ENCODE data around the gene SRPRB.

SRPRB gene

DNA sequence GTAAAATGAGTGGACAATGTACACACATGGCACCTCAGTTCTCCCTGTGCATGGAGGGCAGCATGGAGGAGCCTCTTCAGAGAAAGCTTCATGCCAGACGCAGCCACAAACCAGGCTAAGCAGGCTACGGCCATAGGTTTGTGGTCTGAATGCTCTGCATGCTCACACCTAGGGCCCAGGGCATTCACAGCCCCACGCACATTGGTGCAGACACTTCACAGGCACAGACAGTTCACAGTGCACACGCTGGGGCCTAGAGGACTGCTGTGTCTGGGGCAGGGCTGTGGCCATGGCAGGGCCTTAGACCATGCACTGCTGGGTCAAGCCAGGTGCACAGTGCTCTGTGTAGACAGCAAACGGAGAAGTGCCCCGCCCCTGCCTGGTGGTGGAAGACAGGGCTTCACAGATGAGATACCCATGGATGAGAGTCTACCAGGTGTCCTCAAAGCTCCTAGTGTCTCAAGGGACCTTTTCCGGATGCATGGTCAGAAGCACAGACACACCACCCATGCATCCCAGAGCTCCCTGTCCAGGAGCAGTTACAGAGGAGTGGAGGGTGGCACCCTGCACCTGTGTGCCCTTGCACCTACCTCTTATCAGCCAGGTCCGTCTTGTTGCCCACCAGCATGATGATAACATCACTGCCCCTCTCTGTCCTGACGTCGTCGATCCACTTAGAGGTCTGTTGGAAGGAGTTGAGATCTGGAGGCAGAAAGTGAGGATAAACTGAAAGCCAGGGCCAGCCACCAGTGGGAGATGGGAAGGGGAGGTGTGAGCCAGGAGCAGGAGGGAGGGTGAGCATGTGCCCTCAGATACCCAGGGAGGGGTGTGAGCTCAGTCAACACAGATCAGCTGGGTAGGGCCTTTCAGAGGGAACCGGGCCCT lies 33.5 kb downstream of the SRPRB start:
- DNase-seq (ENCODE audit: low read depth in 1 of 2, low spot score in 1 of 2) = no peak
- TF ChIP-seq, protein P1, sequence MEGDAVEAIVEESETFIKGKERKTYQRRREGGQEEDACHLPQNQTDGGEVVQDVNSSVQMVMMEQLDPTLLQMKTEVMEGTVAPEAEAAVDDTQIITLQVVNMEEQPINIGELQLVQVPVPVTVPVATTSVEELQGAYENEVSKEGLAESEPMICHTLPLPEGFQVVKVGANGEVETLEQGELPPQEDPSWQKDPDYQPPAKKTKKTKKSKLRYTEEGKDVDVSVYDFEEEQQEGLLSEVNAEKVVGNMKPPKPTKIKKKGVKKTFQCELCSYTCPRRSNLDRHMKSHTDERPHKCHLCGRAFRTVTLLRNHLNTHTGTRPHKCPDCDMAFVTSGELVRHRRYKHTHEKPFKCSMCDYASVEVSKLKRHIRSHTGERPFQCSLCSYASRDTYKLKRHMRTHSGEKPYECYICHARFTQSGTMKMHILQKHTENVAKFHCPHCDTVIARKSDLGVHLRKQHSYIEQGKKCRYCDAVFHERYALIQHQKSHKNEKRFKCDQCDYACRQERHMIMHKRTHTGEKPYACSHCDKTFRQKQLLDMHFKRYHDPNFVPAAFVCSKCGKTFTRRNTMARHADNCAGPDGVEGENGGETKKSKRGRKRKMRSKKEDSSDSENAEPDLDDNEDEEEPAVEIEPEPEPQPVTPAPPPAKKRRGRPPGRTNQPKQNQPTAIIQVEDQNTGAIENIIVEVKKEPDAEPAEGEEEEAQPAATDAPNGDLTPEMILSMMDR (IDR thresholded peaks at IDR 0.05; ENCODE audit: insufficient read depth, low read length) = no peak
- TF ChIP-seq SPI1 (IDR thresholded peaks at IDR 0.05; ENCODE audit: borderline replicate concordance, low read depth) (no peak), GABPA (IDR thresholded peaks at IDR 0.05; ENCODE audit: low read depth) (no peak), POLR2AphosphoS5 (IDR thresholded peaks at IDR 0.05; ENCODE audit: low read depth) (no peak)
- TF ChIP-seq, protein P2, sequence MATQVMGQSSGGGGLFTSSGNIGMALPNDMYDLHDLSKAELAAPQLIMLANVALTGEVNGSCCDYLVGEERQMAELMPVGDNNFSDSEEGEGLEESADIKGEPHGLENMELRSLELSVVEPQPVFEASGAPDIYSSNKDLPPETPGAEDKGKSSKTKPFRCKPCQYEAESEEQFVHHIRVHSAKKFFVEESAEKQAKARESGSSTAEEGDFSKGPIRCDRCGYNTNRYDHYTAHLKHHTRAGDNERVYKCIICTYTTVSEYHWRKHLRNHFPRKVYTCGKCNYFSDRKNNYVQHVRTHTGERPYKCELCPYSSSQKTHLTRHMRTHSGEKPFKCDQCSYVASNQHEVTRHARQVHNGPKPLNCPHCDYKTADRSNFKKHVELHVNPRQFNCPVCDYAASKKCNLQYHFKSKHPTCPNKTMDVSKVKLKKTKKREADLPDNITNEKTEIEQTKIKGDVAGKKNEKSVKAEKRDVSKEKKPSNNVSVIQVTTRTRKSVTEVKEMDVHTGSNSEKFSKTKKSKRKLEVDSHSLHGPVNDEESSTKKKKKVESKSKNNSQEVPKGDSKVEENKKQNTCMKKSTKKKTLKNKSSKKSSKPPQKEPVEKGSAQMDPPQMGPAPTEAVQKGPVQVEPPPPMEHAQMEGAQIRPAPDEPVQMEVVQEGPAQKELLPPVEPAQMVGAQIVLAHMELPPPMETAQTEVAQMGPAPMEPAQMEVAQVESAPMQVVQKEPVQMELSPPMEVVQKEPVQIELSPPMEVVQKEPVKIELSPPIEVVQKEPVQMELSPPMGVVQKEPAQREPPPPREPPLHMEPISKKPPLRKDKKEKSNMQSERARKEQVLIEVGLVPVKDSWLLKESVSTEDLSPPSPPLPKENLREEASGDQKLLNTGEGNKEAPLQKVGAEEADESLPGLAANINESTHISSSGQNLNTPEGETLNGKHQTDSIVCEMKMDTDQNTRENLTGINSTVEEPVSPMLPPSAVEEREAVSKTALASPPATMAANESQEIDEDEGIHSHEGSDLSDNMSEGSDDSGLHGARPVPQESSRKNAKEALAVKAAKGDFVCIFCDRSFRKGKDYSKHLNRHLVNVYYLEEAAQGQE (IDR thresholded peaks at IDR 0.05; ENCODE audit: insufficient replicate concordance, low read depth) = no peak
- no peak overlapping the region for H3K27ac ChIP-seq (replicated peaks)
- H3K4me3 ChIP-seq (replicated peaks; ENCODE audit: insufficient read depth, low read length) = no peak overlapping the region
- H3K27me3 ChIP-seq (ENCODE audit: insufficient read depth, poor library complexity, severe bottlenecking) = no peaks in the 10 kb centered on the region

DNA sequence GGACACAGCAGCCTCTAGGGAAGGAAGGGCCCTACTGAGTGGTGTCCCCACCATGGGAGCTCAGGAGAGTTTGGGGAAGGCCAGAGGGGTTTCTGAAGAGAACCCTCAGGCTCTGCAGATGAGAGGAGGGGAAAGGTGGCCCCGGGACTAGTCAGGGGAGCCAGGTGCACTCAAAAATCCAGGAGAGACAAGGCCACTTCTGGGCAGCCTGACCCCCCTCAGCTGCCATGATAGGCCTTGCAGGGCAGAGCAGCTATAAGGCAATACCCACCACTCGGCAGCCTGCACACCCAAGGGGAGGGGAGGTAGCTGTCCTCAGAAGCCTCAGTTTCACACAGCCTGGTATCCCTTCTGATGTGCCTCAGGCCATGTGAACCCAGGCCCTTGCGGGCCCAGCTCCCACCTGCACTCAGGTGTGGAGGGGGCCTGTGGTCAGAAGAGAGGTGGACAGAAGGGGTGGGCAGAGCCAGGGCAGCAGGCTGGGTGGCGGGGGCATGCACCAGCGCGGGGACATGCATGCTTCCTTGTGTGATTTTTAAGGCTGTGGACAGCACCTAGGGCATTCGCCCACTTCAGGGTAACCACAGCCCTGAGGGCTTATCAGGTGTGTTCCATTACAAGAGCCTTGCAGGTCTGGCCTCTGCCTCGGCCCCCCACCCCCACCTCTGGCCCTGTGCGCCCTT lies 34.6 kb downstream of the SRPRB start:
- no peak overlapping the region for H3K4me3 ChIP-seq (replicated peaks; ENCODE audit: insufficient read depth, low read length)
- no peaks in the 10 kb centered on the region for H3K27me3 ChIP-seq (ENCODE audit: insufficient read depth, poor library complexity, severe bottlenecking)
- H3K27ac ChIP-seq (replicated peaks) = no peak overlapping the region
- TF ChIP-seq POLR2AphosphoS5 (IDR thresholded peaks at IDR 0.05; ENCODE audit: low read depth) = no peak
- no peak for TF ChIP-seq GABPA (IDR thresholded peaks at IDR 0.05; ENCODE audit: low read depth)
- TF ChIP-seq, protein P1 (IDR thresholded peaks at IDR 0.05; ENCODE audit: insufficient read depth, low read length) = no peak
- TF ChIP-seq, protein P2 (IDR thresholded peaks at IDR 0.05; ENCODE audit: insufficient replicate concordance, low read depth) = no peak
- no peak for TF ChIP-seq SPI1 (IDR thresholded peaks at IDR 0.05; ENCODE audit: borderline replicate concordance, low read depth)
- DNase-seq (ENCODE audit: low read depth in 1 of 2, low spot score in 1 of 2) = no peak

DNA sequence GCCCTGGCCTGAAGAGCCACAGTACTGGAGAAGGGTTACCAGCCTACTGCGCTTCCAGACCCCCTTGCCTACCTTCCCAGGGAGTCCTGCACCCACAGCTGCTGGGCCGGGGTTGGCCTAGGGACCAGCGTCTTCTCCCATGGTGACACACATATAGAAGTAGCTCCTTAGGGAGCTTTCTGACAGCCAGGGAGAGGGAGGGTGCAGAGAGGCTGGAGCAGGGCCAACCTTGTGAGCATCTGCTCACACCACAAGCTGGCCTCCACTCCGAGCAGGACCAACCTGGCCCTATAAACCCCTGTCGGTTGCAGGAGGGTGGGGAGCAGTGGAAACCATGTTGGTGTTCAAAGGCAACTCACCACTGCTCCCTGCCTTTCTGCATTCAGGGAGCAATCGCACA lies 35.2 kb downstream of the SRPRB start:
- H3K27me3 ChIP-seq (ENCODE audit: insufficient read depth, poor library complexity, severe bottlenecking) = no peaks in the 10 kb centered on the region
- H3K27ac ChIP-seq (replicated peaks) = no peak overlapping the region
- H3K4me3 ChIP-seq (replicated peaks; ENCODE audit: insufficient read depth, low read length) = no peak overlapping the region
- TF ChIP-seq SPI1 (IDR thresholded peaks at IDR 0.05; ENCODE audit: borderline replicate concordance, low read depth) (no peak), GABPA (IDR thresholded peaks at IDR 0.05; ENCODE audit: low read depth) (no peak), POLR2AphosphoS5 (IDR thresholded peaks at IDR 0.05; ENCODE audit: low read depth) (no peak)
- TF ChIP-seq, protein P1 (IDR thresholded peaks at IDR 0.05; ENCODE audit: insufficient read depth, low read length) = no peak
- TF ChIP-seq, protein P2 (IDR thresholded peaks at IDR 0.05; ENCODE audit: insufficient replicate concordance, low read depth) = no peak
- no peak for DNase-seq (ENCODE audit: low read depth in 1 of 2, low spot score in 1 of 2)

All from HL-60 (cell line).